Ascending aorta (tissue), 2 donors: ENCODE data around the gene ADAP1. TPM values are rescaled to one million over a fixed set of nuclear protein-coding genes. Genes with fewer than 3 reads are reported as not detected.

Experiments used
- DNase-seq, 2 donors: peaks; one replicate each; pipeline ENCODE4 v3.0.0-alpha.2; 2019; ENCODE audit warnings: low spot score in 2 of 2
- H3K27ac ChIP-seq, 2 donors: fragments of 200-600 bp; sonication (generic); one replicate each; pipeline ENCODE4 v1.5.1; 2016 to 2017; ENCODE audit warnings: mild to moderate bottlenecking in 1 of 2
- H3K27me3 ChIP-seq: fragments of 200-600 bp; sonication (generic); one replicate; pipeline ENCODE4 v1.5.1; 2017
- H3K36me3 ChIP-seq, 2 donors: fragments of 200-600 bp; sonication (generic); one replicate each; pipeline ENCODE4 v1.5.1; 2016
- H3K4me1 ChIP-seq, 2 donors: fragments of 200-600 bp; sonication (generic); one replicate each; pipeline ENCODE4 v1.5.1; 2016 to 2017; ENCODE audit warnings: mild to moderate bottlenecking in 1 of 2
- H3K4me3 ChIP-seq, 2 donors: fragments of 200-600 bp; sonication (generic); one replicate each; pipeline ENCODE4 v1.5.1; 2016 to 2017; ENCODE audit warnings: mild to moderate bottlenecking in 1 of 2
- H3K9me3 ChIP-seq, 2 donors: fragments of 200-600 bp; sonication (generic); one replicate each; pipeline ENCODE4 v1.5.1; 2016
- CTCF ChIP-seq, 3 experiments: fragments of 200-600 bp in 2 of 3; fragments of 450-650 bp in 1 of 3; sonication (generic) in 2 of 3; IDR thresholded peaks; one replicate each; pipeline ENCODE4 v1.5.1; 2016 to 2019; ENCODE audit warnings: antibody characterized with exemption in 3 of 3, mild to moderate bottlenecking in 1 of 3, moderate library complexity in 1 of 3
- intact Hi-C: fragments of 100-400 bp; cut with DNase I; formaldehyde crosslinking; loops from one replicate; pipeline ENCODE4 v1.15.1; 2023
- total RNA-seq: library from RNA; depleted of rRNA; stranded (reverse); fragments of >200 nt; gene quantifications from one replicate; pipeline ENCODE4 v1.1.0, GENCODE V29; 2016

Gene ADAP1
- total RNA-seq, 1 donor from 2014 or later = 44.5 TPM

GRCh38 chr7:881441-882234 lies 72.8 kb downstream of the ADAP1 start:
- Histone ChIP-seq H3K36me3 (peaks cover 8 to 10% of the 10 kb centered on the region in 2 donors), H3K9me3 (no peaks in the 10 kb centered on the region), H3K27me3 (no peaks in the 10 kb centered on the region), H3K4me3 (no peak overlapping the region), H3K4me1 (peaks cover 5 to 22% of the 10 kb centered on the region in 2 donors), H3K27ac (no peak overlapping the region)
- no peak for TF ChIP-seq CTCF (IDR thresholded peaks at IDR 0.05)
- no peak for DNase-seq
- intact Hi-C loops = no loop called here

GRCh38 chr7:880450-880849 lies 74.0 kb downstream of the ADAP1 start:
- no peak for TF ChIP-seq CTCF (IDR thresholded peaks at IDR 0.05)
- no peak for DNase-seq
- Histone ChIP-seq H3K27ac (no peak overlapping the region), H3K4me1 (peaks cover 5 to 25% of the 10 kb centered on the region in 2 donors), H3K9me3 (no peaks in the 10 kb centered on the region), H3K36me3 (no peaks in the 10 kb centered on the region), H3K4me3 (no peak overlapping the region), H3K27me3 (no peaks in the 10 kb centered on the region)
- intact Hi-C loops = no loop called here

- no peak for DNase-seq
- no peak for TF ChIP-seq CTCF (IDR thresholded peaks at IDR 0.05)
- H3K27ac ChIP-seq = no peak overlapping the region
- intact Hi-C loops = loop anchor here (10.0 kb wide), 3 partner anchors 555 to 655 kb away; partner anchors contain the start of gene MAFK
- H3K36me3 ChIP-seq = no peaks in the 10 kb centered on the region
- H3K4me1 ChIP-seq = peaks cover 5 to 27% of the 10 kb centered on the region in 2 donors
- no peaks in the 10 kb centered on the region for H3K27me3 ChIP-seq
- H3K4me3 ChIP-seq = no peak overlapping the region
- H3K9me3 ChIP-seq = no peaks in the 10 kb centered on the region
Observed at GRCh38 chr7:879706-880105, 74.8 kb downstream of the ADAP1 start.

- Histone ChIP-seq H3K36me3 (peaks cover 0 to under 1% of the 10 kb centered on the region in 2 donors), H3K27me3 (no peaks in the 10 kb centered on the region), H3K4me3 (no peak overlapping the region), H3K9me3 (no peaks in the 10 kb centered on the region), H3K4me1 (peaks cover 5 to 24% of the 10 kb centered on the region in 2 donors), H3K27ac (no peak overlapping the region)
- intact Hi-C loops = loop anchor here (10.0 kb wide), 3 partner anchors 554 to 656 kb away; partner anchors contain the start of gene MAFK
- DNase-seq = no peak
- TF ChIP-seq CTCF (IDR thresholded peaks at IDR 0.05) = no peak
Observed at GRCh38 chr7:879093-879492, 75.4 kb downstream of the ADAP1 start.

GRCh38 chr7:877312-878232 lies 76.9 kb downstream of the ADAP1 start:
- Histone ChIP-seq H3K36me3 (peaks cover 5 to 11% of the 10 kb centered on the region in 2 donors), H3K27ac (peak overlapping the region; percentile 78 to 86), H3K9me3 (no peaks in the 10 kb centered on the region), H3K4me3 (peak overlapping the region; percentile 88 to 91), H3K27me3 (no peaks in the 10 kb centered on the region), H3K4me1 (peaks cover 5 to 23% of the 10 kb centered on the region in 2 donors)
- intact Hi-C loops = loop anchor here (2.0 to 10.0 kb wide), 6 partner anchors 97 to 657 kb away; partner anchors contain the start of genes COX19, DNAAF5, MAFK and PRKAR1B
- no peak for TF ChIP-seq CTCF (IDR thresholded peaks at IDR 0.05)
- DNase-seq = no peak
